Left hindlimb (tissue), 1 donor: ENCODE data around the gene SFMBT2.
"Not testable (repeated sequence)": the region's sequence is repeated elsewhere in the genome, so short reads cannot be mapped to it uniquely, and the experiment has no call there.

ENCODE experiments used
- DNase-seq: peaks from one replicate; pipeline ENCODE4 v3.0.0-alpha.2; 2018

The SFMBT2 gene

DNA sequence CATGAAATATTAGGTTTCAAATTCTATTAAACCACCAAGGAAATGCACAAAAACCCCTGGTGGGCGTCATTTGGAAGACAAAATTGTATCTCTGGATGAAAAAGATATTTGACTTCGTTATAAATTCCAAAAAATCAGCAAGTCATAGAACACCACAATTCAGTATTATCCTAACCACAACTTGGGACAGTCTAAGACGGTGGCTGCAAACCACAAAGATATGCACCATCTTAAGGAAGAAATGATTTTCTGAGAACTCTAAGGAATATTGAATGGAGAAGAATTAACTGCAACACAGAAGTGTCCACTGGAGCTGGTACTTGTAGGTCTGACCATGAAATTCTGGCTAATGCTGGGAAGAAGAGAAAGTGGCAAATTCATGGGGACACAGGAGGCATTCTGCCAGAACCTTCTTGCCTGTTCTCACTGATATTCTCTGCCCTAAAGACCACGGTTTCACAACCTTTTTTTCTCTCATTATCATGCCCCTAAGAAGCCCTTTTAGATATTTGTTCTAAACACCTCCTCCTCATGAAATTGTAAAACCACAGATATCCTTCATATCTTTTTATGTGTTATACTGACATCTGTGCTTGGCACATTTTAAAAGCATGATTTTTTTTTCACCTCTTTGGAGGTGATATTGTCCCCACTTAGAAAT lies 92.9 kb downstream of the SFMBT2 start:
- no peak for DNase-seq

DNA sequence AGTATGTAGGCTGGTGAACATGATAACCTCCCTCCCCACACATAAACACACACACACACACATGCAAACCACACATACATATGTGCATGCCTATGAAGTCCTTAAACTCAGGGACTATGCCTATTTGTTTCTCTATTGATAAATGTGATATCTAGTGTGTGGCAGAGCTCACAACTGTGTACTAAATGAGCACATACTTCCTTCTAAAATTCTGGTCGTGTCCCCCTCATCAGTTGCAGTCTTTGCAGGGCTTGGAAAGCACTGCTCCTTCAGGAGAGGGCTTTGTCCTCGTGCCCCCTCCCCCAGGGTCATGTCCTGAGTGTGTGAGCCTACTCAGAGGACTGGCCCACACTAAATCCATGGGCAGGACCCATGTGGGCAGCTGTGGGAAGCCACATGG lies 94.0 kb downstream of the SFMBT2 start:
- no peak for DNase-seq

DNA sequence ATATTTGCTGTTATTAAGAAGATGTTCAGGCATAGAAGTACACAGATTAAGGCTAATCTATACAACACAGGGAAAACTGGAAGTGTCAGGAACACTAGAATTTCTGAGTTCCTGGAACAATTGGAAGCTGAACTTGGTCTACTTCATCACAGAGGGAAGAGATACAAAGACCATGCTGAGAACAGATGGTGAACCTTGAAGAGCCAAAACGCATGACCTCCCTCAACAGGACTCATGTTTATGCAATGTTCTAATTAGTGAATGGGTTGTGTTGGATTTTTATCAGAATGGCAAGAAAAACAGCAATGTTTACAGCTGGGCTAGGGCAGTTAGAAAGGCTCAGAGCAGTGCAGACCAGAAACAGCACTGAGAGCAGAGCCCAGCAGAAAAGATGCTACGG lies 94.9 kb downstream of the SFMBT2 start:
- no peak for DNase-seq

DNA sequence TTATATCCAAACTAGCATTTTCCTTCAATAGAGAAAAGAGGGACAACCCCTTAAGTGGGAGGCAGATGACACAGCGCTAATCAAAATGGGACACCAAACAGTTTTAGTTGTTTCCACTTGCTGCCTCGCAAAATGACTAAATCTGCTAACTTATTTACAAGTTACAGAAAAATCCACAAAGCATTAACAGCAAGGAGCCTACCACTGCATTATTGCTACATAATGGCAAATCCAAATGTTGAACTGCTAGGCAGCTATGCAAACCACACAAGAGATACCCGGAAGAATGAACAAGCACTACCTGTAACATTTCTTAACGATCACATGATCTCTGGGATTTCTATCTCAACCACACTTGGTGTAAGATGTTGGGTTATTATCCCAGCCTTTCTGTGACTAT lies 96.7 kb downstream of the SFMBT2 start:
- no peak for DNase-seq

DNA sequence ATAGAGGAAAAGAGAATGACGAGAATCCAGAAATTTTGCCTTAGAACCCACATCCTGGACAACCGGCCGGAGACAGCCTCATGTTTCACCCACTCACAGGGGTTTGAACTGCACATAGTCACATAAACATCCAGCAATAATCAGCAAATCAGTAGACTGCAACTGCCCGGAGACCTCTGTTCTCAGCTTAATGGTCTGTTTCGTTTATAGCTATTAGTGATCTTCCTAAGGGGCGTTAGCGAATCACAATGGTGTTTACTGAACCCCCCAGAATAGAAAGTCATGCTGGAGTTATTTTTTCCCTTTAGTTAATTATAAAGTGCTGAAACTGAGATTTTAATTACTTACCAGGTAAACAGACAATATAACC lies 98.4 kb downstream of the SFMBT2 start:
- no peak for DNase-seq

DNA sequence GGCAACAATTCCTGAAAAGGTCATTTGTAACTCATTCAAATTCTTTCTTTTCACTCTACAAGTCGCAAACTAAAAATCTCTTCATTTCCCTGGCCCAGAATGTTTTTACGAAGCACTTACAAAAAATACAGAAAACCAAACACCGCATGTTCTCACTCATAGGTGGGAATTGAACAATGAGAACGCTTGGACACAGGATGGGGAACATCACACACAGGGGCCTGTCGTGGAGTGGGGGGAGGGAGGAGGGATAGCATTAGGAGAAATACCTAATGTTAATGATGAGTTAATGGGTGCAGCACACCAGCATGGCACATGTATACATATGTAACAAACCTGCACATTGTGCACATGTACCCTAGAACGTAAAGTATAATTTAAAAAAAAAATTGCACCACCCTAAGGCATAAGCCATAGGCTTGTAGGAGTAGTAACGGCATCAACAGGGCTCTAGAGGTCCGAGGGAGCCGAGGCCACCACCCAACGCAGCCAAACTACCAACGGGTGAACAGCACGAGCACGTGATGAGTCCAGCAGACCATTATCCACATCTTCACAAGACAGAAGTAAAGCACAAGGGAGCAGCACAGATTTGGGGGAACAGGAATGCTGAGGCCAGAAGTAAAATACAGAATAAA lies 98.9 kb downstream of the SFMBT2 start:
- not testable (repeated sequence) for DNase-seq

DNA sequence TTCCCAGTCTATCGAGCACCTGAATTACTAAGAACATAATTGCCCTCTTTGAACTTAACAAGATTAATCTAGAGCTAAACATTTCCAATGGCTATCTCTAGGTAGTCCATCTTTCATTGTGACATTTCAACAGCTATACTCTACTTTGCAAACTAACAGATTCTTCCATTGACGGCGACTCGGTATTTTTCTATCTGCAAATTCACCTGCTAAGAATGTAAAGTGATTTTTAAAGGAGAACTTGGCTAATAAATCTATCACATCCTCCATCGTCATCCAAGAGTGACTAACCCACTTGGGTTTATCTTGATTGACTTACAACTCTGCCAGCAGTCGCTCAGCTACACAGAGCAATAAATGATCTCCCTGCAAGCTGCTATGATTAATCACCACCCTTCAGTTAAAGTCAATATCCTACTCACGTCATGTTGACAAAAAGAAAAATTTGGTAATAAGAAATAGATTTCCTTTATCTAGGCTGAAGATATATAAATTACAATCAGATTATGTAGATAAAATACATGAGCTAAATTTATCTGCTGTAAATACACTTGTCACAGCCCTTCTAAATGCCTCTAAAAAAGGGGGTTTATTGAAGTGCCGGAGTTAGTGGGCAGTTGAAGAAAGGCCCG lies 99.5 kb downstream of the SFMBT2 start:
- DNase-seq: no peak

DNA sequence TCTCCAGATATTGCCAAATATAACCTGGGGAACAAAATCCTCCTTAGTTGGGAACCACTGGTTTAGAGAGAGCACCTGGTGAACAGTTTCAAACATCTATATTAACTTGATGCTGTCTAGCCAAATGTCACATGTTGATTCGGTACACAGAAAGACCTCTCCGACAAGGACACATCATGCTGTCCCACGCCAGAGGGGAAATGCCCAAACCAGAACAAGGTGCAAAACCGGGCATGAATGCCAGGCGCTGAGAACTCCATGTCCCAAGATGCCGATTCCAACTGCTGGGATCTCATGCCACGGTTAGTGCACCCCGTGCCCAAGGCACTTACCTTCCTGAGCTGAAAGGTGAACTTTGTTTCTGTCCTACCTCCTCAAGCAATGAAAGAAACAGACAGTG lies 100.8 kb downstream of the SFMBT2 start:
- no peak for DNase-seq

DNA sequence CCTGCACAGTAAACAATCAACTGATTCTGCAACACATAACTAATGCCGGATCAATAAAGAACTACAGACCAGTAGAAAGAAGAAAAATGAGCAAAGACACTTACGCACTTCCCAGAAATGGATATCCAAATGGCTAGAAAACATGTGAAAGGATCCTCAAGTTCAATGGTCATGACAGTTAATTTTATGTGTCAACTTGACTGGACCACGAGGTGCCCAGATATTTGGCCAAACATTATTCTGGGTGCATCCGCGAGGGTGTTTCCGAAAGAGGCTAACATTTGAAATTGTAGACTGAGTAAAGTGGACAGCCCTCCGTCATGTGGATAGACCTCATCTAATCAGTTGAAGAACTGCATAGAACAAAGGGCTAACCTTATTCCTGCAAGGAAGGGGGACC lies 102.0 kb downstream of the SFMBT2 start:
- no peak for DNase-seq

DNA sequence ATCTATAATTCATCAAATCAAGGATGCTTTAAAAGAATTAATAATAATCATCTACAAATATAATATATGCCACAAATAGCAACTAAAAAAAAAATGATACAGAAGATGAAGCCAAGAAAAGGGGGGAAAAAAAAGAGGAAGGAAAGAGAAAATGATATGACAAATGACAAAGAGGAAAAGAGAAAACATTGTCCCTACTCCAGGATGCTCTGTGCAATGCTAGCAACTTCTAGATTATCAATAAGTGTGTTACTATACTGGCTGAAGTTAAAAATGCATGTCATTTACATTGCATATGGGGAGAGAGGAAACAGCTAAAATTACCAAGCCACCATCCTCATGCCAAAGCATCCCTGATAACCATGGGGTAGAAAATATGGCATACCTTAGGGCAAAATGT lies 104.2 kb downstream of the SFMBT2 start:
- no peak for DNase-seq

DNA sequence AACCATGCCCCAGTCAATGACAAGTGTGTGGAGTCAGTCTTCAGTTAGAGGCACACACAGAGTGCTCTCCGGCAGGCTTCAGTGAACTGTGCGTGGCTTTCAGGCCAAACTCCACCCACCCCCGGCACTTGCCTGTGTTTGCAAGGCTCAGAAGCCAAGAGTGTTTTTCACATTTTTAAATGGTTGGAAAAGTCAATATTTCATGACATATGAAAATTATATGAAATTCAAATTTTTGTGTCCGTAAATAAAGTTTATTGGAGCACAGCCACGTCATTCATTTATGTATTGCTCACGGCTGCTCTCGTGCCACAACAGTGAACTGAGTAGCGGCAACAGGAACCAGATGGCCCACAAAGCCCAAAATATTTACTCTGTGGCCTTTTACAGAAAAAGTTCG lies 104.7 kb downstream of the SFMBT2 start:
- DNase-seq: no peak

DNA sequence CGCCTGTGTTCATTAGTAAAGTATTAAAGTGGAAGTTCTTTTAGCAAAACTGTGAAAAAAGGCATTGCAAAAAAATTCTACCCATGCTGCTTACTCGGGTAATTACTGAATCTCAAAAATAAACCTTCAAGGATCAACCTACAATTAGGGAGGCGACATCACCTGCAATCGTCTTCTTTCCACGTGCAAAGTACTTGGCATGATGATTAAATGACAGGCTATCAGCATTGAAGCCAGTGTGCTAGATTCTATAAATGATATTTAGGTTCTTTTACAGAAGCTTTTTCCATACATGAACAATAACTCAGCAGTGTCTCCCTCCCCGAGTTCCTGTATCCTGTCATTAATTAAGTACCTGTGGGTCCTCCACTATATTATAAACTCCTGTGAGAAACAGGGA lies 105.8 kb downstream of the SFMBT2 start:
- DNase-seq: no peak

DNA sequence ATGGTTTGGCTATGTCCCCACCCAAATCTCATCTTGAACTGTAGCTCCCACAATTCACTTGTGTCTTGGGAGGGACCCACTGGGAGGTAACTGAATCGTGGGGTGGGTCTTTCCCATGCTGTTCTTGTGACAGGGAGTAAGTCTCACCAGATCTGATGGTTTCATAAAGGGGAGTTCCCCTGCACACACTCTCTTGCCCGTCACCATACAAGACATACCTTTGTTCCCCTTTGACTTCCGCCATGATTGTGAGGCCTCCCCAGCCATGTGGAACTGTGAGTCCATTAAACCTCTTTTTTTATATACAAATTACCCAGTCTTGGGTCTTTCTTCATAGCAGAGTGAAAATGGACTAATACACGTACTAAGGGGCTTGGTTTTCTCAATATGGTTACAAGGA lies 106.7 kb downstream of the SFMBT2 start:
- DNase-seq: no peak

DNA sequence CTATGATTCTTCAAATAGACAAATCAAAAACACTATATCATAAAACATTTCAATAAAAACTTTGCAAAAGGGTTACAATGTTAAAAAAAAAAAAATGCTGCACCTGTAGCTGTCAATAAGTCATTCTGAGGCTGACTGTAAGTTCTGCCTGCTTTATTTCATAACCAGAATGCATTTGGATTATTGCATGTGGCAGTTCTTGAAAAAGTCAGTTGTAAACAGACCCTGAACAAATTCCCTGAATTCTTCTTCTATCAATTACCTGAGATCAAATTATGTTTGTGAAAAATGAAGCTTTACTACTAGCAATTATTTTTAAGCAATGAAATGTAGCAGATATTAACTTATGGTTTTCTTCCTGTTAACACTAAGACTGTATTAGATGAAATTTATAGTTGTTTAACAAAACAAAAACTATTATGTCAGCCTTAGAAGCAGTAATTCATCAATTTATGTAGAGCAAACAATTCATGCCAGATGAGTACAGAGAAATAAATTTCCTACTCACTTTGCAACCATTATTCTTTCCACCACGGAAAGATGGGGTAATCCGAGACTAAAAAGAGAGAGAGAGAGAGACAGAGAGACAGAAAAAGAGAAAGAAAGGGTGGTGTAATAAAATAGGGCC lies 107.8 kb downstream of the SFMBT2 start:
- DNase-seq: no peak

DNA sequence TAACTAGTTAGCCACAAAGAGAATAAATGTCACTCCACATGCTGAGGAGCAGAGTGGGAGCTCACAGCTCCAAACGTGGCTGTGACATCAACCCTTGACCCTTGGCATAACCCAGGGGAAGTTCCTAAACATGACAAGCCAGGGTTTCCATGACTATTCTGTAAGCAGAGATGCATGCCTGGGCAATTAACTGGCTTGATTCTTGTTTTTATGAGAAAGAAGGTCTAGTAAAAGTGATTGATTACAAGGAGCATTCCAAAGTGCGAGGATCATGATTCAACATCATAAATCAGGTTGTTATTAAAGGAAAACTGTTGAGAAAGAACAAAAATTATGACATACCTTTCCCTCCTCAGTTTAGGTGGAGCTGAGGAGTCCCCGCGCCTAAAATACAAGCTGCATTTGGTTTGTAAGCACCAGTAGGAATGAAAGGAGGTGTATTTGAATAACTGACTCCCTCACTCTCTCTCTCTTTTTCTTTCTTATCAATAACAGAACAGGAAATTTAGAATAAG lies 108.4 kb downstream of the SFMBT2 start:
- no peak for DNase-seq

DNA sequence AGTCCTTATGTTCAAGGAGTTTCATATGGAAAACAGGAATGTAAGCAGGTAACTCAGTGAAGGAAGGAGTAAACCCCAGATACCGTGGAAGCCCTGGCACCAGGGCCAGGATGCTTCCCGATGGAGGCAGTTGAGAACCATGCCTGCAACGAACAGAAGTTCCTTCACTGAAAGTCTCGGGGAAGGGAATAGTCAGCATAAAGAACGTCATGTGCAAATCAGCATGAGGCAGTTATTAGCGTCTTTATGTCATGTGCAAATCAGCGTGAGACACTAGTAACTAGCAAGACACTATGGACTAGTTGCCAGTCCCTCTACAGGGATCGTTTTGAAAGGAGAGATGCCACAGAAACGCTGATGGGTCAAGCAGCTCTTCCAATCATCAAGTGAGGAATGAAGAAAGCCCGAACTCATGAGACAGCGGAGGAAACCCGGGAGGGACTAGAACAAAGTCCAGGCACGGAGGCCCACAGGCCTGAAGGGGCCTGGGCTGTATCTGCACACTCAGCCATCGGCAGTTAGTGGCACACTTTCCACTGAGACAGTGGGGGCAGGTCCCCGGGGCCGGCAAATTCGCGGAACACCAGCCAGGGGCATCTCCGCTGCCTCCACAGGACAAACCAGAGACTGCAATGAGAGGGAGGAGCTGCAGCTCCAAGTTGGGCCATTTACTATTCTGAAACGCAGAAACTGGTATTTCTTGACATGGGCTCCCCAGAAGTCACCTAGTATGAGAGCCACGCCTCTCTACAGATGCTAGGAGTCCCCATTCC lies 109.6 kb downstream of the SFMBT2 start:
- no peak for DNase-seq

DNA sequence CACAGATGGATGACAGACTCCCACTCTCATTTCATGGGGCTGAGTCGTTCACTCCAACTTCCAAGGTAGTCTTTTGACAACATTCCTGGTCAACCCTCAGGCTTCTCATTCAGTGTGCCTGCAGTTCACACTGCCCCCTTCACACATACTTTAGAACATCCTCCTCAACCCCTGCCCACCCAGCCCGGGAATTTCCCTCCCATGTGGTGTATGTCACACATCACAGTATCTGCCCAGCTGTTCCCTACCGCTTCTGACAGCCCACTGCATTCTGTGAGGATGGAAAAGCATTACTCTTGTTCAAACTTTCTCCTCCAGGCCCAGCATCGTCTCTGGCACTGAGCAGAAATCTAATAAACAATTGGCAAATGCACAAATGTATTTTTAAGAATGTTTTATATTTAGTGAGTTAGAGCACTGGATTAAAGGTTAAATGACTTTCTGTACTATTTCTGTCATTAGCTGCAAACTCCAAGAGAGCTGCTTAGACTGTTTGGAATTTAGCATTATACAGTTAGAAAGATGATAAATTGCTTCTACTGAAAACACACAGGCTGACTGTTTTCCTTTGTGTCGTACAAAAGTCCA lies 110.4 kb downstream of the SFMBT2 start:
- DNase-seq: peak; percentile 47

DNA sequence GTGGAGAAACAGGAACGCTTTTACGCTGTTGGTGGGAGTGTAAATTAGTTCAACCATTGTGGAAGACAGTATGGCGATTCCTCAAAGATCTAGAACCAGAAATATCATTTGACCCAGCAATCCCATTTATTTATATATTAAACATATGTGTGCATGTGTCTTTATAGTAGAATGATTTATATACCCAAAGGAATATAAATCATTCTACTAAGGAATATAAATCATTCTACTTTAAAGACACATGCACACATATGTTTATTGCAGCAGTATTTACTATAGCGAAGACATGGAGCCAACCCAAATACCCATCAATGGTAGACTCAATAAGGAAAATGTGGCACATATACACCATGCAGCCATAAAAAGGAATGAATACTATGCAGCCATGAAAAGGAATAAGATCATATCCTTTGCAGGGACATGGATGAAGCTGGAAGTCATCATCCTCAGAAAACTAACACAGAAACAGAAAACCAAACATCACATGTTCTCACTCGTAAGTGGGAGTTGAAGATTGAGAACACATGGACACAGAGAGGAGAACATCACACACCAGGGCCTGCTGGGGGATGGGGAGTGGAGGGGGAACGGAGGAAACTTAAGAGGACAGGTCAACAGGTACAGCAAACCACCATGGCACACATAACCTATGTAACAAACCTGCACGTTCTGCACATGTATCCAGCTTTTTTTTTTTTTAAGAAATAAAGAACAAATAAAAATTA lies 111.1 kb downstream of the SFMBT2 start:
- DNase-seq: not testable (repeated sequence)

DNA sequence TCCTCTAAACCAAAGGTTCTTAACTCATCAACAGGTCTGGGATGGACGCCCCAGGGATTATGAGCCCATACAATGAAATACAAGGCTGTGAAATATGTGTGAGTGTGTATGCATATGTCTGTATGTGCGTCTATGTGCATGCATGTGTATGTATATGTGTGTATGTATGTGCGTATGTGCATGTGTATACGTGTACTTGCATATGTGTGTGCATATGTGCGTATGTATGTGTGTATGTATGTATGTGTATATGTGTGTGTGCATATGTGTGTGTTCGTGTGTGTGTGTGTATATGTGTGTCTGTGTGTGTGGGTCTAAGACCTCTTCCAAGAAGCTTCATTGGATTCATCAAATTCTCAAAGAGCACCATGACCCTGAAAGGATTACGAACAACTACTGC lies 112.3 kb downstream of the SFMBT2 start:
- DNase-seq: no peak

DNA sequence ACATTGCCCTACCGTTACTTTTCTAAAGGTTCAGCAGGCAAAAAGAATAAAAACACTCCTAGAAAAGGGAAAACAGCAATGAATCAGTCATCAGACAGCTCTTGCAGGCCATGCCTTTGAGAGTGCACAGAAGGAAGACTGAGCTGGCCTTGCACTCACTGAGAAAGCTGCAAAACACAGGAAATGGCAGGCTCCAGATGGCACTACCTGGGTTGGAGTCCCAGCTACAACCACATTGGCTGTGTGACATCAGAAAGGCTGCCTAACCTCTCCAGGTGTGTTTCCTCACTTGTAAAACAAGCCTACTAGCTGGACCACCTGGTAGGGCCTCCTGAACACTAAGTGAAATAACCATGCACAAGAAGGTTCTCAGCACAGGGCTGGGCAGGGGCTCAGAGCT lies 113.7 kb downstream of the SFMBT2 start:
- DNase-seq: no peak

DNA sequence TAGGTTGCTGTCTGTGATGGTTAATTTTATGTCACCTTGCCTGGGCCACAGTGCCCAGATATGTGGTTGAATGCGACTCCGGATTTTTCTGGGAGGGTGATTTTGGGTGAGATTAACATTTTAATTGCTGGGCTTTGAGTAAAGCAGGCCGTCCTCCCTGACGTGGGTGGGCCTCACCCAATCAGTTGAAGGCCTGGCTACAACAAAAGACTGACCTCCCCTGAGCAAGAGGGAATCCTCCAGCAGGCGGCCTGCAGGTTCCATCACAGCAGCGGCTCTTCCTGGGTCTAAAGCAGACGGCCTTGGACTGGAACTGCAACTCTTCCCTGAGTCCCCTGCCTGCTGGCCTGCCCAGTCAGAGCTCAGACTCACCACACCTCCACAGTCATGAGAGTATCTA lies 114.2 kb downstream of the SFMBT2 start:
- no peak for DNase-seq

DNA sequence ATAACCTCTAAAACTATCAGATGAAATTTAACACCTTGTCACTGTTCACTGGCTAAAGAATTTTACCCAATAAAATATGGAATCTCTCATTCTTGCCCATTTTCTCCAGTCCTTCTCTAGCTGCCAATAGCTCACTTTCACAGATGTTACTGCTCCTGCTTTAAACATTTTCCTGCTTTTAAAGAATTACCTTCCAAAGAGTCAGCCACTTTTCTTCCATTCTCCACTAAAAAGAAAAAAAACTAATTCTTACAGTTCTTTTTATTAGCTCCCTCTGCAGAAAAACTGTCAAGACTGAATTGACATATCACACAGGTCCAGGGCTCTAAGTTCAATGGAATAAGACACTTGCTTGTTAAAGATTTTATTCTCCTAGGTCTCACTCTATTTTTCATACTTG lies 114.8 kb downstream of the SFMBT2 start:
- DNase-seq: no peak
